GM10266 (cell line): ENCODE measurements around the gene ATG5.
A peak's percentile ranks its signal among the peaks of the same experiment; 100 is the strongest.

ENCODE experiments used
- DNase-seq: peaks from one replicate; pipeline ENCODE4 v3.0.0; 2012; ENCODE audit errors: extremely low spot score
- CTCF ChIP-seq: IDR thresholded peaks from 2 replicates; pipeline ENCODE4 v1.5.1; 2012; ENCODE audit warnings: mild to moderate bottlenecking, low read depth; ENCODE audit not compliant: control insufficient read depth, insufficient read depth; ENCODE audit errors: missing control alignments

ATG5 gene

GRCh38 chr6:106309766-106310373 is 15.7 kb downstream of the ATG5 start:
- no peak for TF ChIP-seq CTCF

DNA sequence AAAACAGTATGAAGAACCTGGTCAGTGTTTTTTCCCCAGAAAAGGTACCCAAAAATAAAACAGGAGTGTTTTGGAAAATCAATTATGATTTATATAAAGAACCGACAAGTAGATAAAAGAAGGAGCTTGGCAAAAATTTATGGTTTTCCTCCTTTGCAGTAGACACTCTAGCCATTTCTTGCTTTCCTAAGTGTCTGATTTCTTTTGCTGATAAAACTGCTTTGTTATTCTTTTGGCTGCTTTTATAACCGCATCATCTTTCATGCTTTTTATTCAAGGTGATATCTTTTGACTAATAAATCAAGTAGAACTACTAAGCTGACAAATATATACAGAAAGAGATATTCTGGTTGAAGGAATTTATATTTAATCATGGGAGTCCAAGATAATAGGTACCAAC is 16.6 kb downstream of the ATG5 start:
- TF ChIP-seq CTCF: no peak
- no peak for DNase-seq

More at GRCh38 chr6:106309766-106310373, 15.7 kb downstream of the ATG5 start:
- DNase-seq: no peak

GRCh38 chr6:106305740-106306139 is 19.8 kb downstream of the ATG5 start:
- TF ChIP-seq CTCF: no peak
- DNase-seq: no peak

GRCh38 chr6:106300944-106301343 is 24.6 kb downstream of the ATG5 start:
- no peak for DNase-seq
- TF ChIP-seq CTCF: peak; percentile 42

DNA sequence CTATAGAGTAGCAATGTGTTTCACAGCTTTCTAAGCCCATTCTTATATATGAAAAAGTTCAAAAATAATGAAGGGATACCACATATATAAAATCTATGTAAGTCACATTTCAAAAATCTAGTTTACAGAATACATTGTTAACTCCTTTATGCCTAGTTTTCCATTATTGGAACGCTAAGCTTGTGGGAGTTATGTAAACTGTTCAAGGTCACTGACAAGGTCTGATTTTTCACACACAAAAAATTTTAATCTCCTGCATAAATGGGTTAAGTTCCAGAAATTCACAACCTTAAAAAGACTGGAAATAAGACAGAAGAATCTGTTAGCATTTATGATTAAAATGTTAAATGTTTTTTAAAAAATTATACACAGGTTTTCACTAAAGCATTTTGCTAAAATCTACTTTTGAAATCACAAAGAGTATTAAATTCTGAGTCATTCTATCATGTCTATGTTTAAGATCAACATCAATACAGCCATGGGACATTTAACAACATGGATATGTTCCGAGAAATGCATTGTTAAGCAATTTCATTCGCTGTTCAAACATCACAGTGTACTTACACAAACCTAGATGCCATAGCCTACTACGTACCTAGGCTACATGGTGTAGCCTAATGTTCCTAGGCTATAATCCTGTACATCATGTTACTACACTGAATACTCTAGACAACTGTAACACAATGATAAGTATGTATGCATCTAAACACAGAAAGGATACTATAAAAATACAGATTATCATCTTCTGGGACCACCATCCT is 25.4 kb downstream of the ATG5 start:
- TF ChIP-seq CTCF: no peak
- no peak for DNase-seq

DNA sequence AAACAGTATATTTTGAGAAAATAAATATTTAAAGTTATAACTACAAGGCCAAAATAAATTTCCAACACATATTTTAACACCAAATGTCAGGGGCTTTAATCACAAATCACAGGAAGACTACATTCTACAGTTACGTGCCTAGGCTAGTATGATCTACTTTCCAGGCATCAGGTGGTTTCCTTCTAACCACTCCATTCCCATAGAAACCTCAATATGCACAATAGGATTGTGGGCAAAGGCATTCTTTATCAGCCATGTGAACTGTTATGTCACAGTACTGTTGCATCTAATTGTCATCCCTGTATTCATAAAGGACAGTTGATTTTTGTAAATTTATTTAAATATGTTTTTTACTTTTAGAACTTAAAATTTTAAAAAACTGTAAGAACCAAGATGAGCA is 32.4 kb downstream of the ATG5 start:
- TF ChIP-seq CTCF: no peak

DNA sequence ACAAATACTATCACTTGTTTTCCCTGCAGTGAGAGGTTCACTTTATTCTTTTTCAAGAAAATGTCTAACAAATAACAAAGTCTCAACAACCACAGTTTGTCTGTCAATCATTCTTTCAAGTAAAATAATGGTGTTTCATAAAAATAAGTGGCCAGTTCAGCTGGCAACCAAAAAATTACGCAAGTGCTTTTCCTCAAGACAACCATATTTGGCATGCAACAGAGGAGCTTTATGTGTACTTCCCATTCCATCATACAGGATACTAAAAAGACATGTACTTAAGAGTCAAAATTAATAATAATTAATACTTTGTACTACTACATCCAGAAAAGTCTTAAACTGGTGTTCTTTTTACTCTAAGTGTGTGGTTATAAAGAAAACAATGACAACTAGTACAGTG is 34.6 kb downstream of the ATG5 start:
- DNase-seq: no peak
- TF ChIP-seq CTCF: no peak

More for the DNA sequence above, 32.4 kb downstream of the ATG5 start:
- DNase-seq: no peak
